Stomach (tissue), 4 donors: ENCODE data around the gene TNFRSF1A.

Experiments used
- CTCF ChIP-seq, 7 experiments: fragments of 450-650 bp in 4 of 7; fragments of 200-600 bp in 3 of 7; sonication (generic) in 3 of 7; IDR thresholded peaks; one replicate each; pipeline ENCODE4 v1.5.1; 2016 to 2019; ENCODE audit warnings: antibody characterized with exemption in 7 of 7, control low read depth in 2 of 7, mild to moderate bottlenecking in 1 of 7
- EP300 ChIP-seq: sonication (generic); formaldehyde crosslinking; IDR thresholded peaks from one replicate; pipeline ENCODE4 v1.6.1; 2017; ENCODE audit warnings: antibody characterized with exemption

GRCh38 chr12:6314776-6315175 is 27.1 kb downstream of the TNFRSF1A start:
- no peak for TF ChIP-seq CTCF (IDR thresholded peaks at IDR 0.05)
- no peak for TF ChIP-seq EP300
